ENCODE data around the gene CD6.

- TF ChIP-seq, protein P1, sequence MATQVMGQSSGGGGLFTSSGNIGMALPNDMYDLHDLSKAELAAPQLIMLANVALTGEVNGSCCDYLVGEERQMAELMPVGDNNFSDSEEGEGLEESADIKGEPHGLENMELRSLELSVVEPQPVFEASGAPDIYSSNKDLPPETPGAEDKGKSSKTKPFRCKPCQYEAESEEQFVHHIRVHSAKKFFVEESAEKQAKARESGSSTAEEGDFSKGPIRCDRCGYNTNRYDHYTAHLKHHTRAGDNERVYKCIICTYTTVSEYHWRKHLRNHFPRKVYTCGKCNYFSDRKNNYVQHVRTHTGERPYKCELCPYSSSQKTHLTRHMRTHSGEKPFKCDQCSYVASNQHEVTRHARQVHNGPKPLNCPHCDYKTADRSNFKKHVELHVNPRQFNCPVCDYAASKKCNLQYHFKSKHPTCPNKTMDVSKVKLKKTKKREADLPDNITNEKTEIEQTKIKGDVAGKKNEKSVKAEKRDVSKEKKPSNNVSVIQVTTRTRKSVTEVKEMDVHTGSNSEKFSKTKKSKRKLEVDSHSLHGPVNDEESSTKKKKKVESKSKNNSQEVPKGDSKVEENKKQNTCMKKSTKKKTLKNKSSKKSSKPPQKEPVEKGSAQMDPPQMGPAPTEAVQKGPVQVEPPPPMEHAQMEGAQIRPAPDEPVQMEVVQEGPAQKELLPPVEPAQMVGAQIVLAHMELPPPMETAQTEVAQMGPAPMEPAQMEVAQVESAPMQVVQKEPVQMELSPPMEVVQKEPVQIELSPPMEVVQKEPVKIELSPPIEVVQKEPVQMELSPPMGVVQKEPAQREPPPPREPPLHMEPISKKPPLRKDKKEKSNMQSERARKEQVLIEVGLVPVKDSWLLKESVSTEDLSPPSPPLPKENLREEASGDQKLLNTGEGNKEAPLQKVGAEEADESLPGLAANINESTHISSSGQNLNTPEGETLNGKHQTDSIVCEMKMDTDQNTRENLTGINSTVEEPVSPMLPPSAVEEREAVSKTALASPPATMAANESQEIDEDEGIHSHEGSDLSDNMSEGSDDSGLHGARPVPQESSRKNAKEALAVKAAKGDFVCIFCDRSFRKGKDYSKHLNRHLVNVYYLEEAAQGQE (IDR thresholded peaks at IDR 0.05; ENCODE audit: insufficient read depth in 1 of 2, low read depth in 2 of 2, low read length in 2 of 2) = no peak
- TF ChIP-seq FOXP2 (optimal IDR thresholded peaks at IDR 0.05; ENCODE audit: borderline replicate concordance, extremely low read depth, extremely low read length, insufficient read depth) = no peak
Measured at GRCh38 chr11:60927061-60927592, 44.4 kb upstream of the CD6 start.

Data from PFSK-1 (cell line).